ENCODE results near the gene KLRB1. TPM values are rescaled to one million over a fixed set of nuclear protein-coding genes. Genes with fewer than 3 reads are reported as not detected.
"Not testable (repeated sequence)": the region's sequence is repeated elsewhere in the genome, so short reads cannot be mapped to it uniquely, and the experiment has no call there.

The KLRB1 gene
- polyA plus RNA-seq, 1 of the 3 experiments (the other 2 are of a cell fraction) = not detected

GRCh38 chr12:9615420-9616136 is 7.9 kb upstream of the KLRB1 start (continued):
- TF ChIP-seq REST (IDR thresholded peaks at IDR 0.05; ENCODE audit: low read depth, low read length) (no peak), FOXJ3 (CRISPR knock-in tag; IDR thresholded peaks at IDR 0.05) (no peak), NFIC (IDR thresholded peaks at IDR 0.05; ENCODE audit: borderline replicate concordance) (no peak), RFX5 (IDR thresholded peaks at IDR 0.05; ENCODE audit: low read length) (no peak), TCF12 (IDR thresholded peaks at IDR 0.05) (no peak), PBX3 (IDR thresholded peaks at IDR 0.05) (no peak), RAD21 (IDR thresholded peaks at IDR 0.05; ENCODE audit: low read length) (no peak), JUND (IDR thresholded peaks at IDR 0.05) (no peak), SMC3 (IDR thresholded peaks at IDR 0.05; ENCODE audit: low read depth, low read length) (no peak), USF1 (IDR thresholded peaks at IDR 0.05; ENCODE audit: borderline replicate concordance, low read depth) (no peak)

- H3F3A ChIP-seq (replicated peaks; ENCODE audit: insufficient read depth); H3K27ac ChIP-seq (ENCODE audit: low read depth in 2 of 2, low read length in 1 of 2); H3K9me2 ChIP-seq; H3K9me3 ChIP-seq; H3K4me2 ChIP-seq; H3K4me3 ChIP-seq (ENCODE audit: low read depth in 2 of 2, low read length in 1 of 2); DNase-seq; CTCF ChIA-PET; H3K36me3 ChIP-seq (replicated peaks in 1 of 2; ENCODE audit: control insufficient read depth in 1 of 2, insufficient read depth in 2 of 2, low read length in 1 of 2); H2AFZ ChIP-seq (ENCODE audit: low read depth); H4K20me1 ChIP-seq (ENCODE audit: insufficient read depth); POLR2A ChIA-PET; H3K4me1 ChIP-seq (ENCODE audit: control insufficient read depth in 1 of 2, insufficient read depth in 2 of 2, low read depth in 1 of 2, low read length in 1 of 2); H3K79me2 ChIP-seq (ENCODE audit: insufficient read depth); H3K27me3 ChIP-seq (ENCODE audit: insufficient read depth); H3K9ac ChIP-seq: not testable (repeated sequence)
- WGBS (ENCODE audit: low lambda C conversion rate) = 14% methylated on average over 4 of the region's 5 CpGs
These were observed 2.9 kb upstream of the KLRB1 start for GRCh38 chr12:9610606-9611005.

Measured in SK-N-SH (cell line).